ENCODE measurements around the gene GRM7. TPM values are rescaled to one million over a fixed set of nuclear protein-coding genes. Genes with fewer than 3 reads are reported as not detected.

The GRM7 gene
- total and polyA plus RNA-seq, 4 donors = 0.08 to 0.33 TPM; not detected in 2

DNA sequence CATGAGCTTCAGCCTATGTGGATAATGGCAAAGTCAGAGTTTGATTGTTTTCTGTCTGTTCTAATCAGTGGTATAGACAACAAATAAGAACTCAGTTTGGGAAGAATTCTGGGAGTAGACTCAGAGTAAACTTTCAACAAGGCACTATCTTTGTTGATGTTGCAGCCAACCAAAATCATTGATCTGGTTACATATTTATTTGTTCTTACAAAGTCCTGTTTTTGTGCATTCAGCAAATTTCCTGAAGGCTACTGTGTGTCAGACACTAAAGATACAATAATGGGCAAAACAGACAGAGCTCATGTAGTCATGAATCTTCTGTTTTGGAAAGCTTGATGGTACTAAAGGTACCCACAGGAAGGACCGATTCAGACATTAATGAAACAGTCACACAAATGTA, 55.0 kb downstream of the GRM7 start (continued):
- TF ChIP-seq, protein P1, sequence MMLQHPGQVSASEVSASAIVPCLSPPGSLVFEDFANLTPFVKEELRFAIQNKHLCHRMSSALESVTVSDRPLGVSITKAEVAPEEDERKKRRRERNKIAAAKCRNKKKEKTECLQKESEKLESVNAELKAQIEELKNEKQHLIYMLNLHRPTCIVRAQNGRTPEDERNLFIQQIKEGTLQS (IDR thresholded peaks at IDR 0.05) = no peak
- TF ChIP-seq SP1 (IDR thresholded peaks at IDR 0.05) (no peak), YY1 (IDR thresholded peaks at IDR 0.05) (no peak), GABPA (IDR thresholded peaks at IDR 0.05 in 1 of 2, conservative IDR thresholded peaks at IDR 0.05 in 1 of 2) (no peak)
- TF ChIP-seq, protein P2, sequence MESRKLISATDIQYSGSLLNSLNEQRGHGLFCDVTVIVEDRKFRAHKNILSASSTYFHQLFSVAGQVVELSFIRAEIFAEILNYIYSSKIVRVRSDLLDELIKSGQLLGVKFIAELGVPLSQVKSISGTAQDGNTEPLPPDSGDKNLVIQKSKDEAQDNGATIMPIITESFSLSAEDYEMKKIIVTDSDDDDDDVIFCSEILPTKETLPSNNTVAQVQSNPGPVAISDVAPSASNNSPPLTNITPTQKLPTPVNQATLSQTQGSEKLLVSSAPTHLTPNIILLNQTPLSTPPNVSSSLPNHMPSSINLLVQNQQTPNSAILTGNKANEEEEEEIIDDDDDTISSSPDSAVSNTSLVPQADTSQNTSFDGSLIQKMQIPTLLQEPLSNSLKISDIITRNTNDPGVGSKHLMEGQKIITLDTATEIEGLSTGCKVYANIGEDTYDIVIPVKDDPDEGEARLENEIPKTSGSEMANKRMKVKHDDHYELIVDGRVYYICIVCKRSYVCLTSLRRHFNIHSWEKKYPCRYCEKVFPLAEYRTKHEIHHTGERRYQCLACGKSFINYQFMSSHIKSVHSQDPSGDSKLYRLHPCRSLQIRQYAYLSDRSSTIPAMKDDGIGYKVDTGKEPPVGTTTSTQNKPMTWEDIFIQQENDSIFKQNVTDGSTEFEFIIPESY (IDR thresholded peaks at IDR 0.05) = no peak

DNA sequence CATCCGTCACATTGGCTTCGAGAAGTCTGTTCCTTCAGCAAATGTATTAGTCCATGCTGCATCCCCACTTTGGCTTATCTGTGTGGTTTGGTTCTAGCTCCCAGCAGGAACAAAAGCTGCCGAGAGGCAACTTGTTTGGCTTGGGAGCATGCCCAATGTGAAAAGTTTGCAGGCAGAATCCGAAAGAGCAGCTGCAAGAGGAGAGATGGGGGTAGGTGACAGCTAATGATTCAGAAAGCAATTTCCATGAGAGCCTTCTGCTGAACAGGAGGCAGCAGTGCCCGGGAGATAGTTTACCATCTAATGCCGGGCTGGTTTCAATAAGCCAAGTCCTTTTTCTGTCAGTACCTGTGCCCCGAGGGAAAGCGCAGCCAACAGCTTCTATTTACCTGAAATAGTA, 60.2 kb downstream of the GRM7 start:
- Histone ChIP-seq H3K27ac (ENCODE audit: low read depth in 1 of 2, low read length in 2 of 2) (no peak overlapping the region), H3K36me3 (ENCODE audit: control insufficient read depth in 4 of 4, insufficient read depth in 3 of 4, low read depth in 1 of 4, low read length in 3 of 4) (no peaks in the 10 kb centered on the region), H3K4me3 (ENCODE audit: low read depth in 1 of 3, low read length in 3 of 3) (no peak overlapping the region), H3K4me1 (ENCODE audit: control insufficient read depth in 4 of 4, insufficient read depth in 4 of 4, low read length in 3 of 4) (peaks cover 0 to 24% (median 7%) of the 10 kb centered on the region in 4 donors), H3K9ac (ENCODE audit: low read depth in 1 of 2, low read length in 2 of 2) (no peak overlapping the region), H3K27me3 (ENCODE audit: control insufficient read depth in 4 of 4, insufficient read depth in 4 of 4, low read length in 3 of 4) (no peaks in the 10 kb centered on the region), H3K9me3 (ENCODE audit: control insufficient read depth in 4 of 4, low read length in 3 of 4) (no peaks in the 10 kb centered on the region)
- 36% methylated on average over 8 of the region's 8 CpGs for WGBS
- DNase-seq (ENCODE audit: low spot score) = no peak
- TF ChIP-seq RAD21 (IDR thresholded peaks at IDR 0.05) (peak; percentile 32 to 55), FOXA1 (IDR thresholded peaks at IDR 0.05) (peak; percentile 50), EGR1 (IDR thresholded peaks at IDR 0.05; ENCODE audit: low read depth in 2 of 2) (no peak), FOXA2 (IDR thresholded peaks at IDR 0.05) (peak; percentile 18), JUND (IDR thresholded peaks at IDR 0.05) (peak in 1 of 2 donors; percentile 59), NR2F2 (IDR thresholded peaks at IDR 0.05) (no peak), HNF4G (IDR thresholded peaks at IDR 0.05) (no peak), HNF4A (conservative IDR thresholded peaks at IDR 0.05) (peak; percentile 6 to 50), RXRA (IDR thresholded peaks at IDR 0.05) (peak in 1 of 2 donors; percentile 43), SP1 (IDR thresholded peaks at IDR 0.05) (no peak), GABPA (IDR thresholded peaks at IDR 0.05 in 1 of 2, conservative IDR thresholded peaks at IDR 0.05 in 1 of 2) (no peak), TAF1 (conservative IDR thresholded peaks at IDR 0.05) (no peak), YY1 (IDR thresholded peaks at IDR 0.05) (peak; percentile 53)
- TF ChIP-seq, protein P1 (IDR thresholded peaks at IDR 0.05) = no peak
- TF ChIP-seq, protein P2 (IDR thresholded peaks at IDR 0.05) = no peak
- TF ChIP-seq, protein P3, sequence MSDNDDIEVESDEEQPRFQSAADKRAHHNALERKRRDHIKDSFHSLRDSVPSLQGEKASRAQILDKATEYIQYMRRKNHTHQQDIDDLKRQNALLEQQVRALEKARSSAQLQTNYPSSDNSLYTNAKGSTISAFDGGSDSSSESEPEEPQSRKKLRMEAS (IDR thresholded peaks at IDR 0.05) = peak; percentile 31
- TF ChIP-seq, protein P4, sequence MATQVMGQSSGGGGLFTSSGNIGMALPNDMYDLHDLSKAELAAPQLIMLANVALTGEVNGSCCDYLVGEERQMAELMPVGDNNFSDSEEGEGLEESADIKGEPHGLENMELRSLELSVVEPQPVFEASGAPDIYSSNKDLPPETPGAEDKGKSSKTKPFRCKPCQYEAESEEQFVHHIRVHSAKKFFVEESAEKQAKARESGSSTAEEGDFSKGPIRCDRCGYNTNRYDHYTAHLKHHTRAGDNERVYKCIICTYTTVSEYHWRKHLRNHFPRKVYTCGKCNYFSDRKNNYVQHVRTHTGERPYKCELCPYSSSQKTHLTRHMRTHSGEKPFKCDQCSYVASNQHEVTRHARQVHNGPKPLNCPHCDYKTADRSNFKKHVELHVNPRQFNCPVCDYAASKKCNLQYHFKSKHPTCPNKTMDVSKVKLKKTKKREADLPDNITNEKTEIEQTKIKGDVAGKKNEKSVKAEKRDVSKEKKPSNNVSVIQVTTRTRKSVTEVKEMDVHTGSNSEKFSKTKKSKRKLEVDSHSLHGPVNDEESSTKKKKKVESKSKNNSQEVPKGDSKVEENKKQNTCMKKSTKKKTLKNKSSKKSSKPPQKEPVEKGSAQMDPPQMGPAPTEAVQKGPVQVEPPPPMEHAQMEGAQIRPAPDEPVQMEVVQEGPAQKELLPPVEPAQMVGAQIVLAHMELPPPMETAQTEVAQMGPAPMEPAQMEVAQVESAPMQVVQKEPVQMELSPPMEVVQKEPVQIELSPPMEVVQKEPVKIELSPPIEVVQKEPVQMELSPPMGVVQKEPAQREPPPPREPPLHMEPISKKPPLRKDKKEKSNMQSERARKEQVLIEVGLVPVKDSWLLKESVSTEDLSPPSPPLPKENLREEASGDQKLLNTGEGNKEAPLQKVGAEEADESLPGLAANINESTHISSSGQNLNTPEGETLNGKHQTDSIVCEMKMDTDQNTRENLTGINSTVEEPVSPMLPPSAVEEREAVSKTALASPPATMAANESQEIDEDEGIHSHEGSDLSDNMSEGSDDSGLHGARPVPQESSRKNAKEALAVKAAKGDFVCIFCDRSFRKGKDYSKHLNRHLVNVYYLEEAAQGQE (IDR thresholded peaks at IDR 0.05) = peak; percentile 37
- TF ChIP-seq, protein P5, sequence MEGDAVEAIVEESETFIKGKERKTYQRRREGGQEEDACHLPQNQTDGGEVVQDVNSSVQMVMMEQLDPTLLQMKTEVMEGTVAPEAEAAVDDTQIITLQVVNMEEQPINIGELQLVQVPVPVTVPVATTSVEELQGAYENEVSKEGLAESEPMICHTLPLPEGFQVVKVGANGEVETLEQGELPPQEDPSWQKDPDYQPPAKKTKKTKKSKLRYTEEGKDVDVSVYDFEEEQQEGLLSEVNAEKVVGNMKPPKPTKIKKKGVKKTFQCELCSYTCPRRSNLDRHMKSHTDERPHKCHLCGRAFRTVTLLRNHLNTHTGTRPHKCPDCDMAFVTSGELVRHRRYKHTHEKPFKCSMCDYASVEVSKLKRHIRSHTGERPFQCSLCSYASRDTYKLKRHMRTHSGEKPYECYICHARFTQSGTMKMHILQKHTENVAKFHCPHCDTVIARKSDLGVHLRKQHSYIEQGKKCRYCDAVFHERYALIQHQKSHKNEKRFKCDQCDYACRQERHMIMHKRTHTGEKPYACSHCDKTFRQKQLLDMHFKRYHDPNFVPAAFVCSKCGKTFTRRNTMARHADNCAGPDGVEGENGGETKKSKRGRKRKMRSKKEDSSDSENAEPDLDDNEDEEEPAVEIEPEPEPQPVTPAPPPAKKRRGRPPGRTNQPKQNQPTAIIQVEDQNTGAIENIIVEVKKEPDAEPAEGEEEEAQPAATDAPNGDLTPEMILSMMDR (IDR thresholded peaks at IDR 0.05; ENCODE audit: low read depth, low read length, missing input control) = no peak

Data from liver (tissue), 9 donors.